GM18505 (cell line): ENCODE results near the gene DOCK4.

Source experiments
- ATAC-seq: cut with Tn5 transposase; IDR thresholded peaks from one replicate; pipeline ENCODE4 v1.9.1; 2021; ENCODE audit not compliant: unreplicated experiment
- POLR2A ChIP-seq: IDR thresholded peaks from 4 replicates; pipeline ENCODE4 v1.6.1; 2011; ENCODE audit warnings: borderline replicate concordance; ENCODE audit not compliant: insufficient read depth, insufficient read length; ENCODE audit errors: extremely low read depth

The DOCK4 gene

GRCh38 chr7:112036071-112036470 lies 170.1 kb downstream of the DOCK4 start:
- TF ChIP-seq POLR2A: no peak
- ATAC-seq: no peak

- no peak for ATAC-seq
- no peak for TF ChIP-seq POLR2A
These were observed 174.5 kb downstream of the DOCK4 start for GRCh38 chr7:112031689-112032088.

- no peak for ATAC-seq
- no peak for TF ChIP-seq POLR2A
These were observed 180.6 kb downstream of the DOCK4 start for GRCh38 chr7:112025556-112025955.

- no peak for TF ChIP-seq POLR2A
- ATAC-seq: no peak
These were observed 182.4 kb downstream of the DOCK4 start for GRCh38 chr7:112023786-112024185.

- TF ChIP-seq POLR2A: no peak
- ATAC-seq: no peak
These were observed 182.9 kb downstream of the DOCK4 start for GRCh38 chr7:112023282-112023681.

DNA sequence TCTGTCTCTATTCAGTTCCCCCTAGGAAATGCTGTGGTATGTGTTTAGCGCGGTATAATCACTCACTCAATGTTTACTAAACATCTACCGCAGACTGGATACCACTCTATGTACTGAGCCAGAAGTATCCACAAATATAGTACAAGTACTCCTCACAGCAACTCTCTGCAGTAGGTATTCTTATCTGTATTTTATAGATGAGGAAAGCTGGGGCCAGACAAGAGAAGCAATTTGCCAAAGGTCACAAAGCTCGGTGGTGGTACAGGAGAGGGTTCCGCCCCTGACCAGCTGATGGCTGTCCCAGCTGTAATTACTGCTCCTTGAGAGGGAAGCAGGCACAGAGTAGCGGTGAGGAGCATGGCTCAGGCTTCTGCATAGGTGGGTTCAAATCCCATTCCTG lies 184.1 kb downstream of the DOCK4 start:
- no peak for ATAC-seq
- TF ChIP-seq POLR2A: no peak

DNA sequence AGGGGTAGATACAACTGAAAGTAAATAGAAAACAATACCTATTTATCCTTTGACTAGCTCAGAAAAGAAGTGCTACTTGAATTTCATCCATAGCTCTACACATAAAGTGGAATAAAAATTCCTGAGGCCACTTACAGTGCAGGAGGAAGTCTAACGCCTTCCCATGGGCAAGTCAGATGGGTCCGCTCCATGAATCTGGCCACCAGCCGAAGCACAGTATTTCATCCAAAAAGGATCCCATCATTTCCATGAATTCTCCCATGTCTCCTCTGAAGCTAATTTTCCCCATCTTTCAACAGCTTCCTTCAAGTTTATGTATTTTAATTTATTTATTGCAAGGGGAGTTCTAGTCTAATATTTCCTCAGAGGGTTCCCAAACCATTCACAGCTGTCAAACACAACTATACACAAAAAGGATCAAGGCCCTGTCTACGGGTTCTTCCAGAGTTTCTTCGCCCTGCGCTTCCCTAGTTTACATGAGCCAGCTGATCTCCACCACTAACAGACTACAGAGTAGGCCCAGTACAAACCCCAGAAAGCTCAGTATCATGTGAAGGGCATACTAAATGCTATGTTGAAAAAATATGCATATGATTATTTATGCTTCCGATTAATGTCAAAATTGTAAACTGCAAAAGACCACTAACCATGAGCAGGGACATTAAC lies 184.7 kb downstream of the DOCK4 start:
- no peak for ATAC-seq
- TF ChIP-seq POLR2A: no peak

DNA sequence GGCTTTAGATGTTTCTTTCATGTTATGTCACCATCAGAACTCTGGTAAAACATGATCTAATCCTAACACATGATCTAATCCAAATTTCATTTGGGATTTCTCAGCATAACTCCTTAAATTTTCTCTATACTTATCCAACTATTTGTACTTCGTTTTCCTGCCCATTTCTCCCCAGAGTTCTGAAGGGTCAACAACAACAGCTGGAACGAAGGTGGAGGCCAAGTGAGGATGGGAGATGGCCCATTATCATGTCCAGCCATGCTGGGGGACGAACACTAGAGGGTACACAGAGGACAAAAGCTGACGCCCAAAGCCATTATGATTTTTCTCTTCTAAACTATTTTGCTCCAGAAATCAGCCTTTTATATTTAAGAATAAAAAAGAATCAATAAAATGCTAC lies 185.4 kb downstream of the DOCK4 start:
- no peak for ATAC-seq
- TF ChIP-seq POLR2A: no peak

- no peak for TF ChIP-seq POLR2A
These were observed 186.3 kb downstream of the DOCK4 start for GRCh38 chr7:112019932-112020331.

DNA sequence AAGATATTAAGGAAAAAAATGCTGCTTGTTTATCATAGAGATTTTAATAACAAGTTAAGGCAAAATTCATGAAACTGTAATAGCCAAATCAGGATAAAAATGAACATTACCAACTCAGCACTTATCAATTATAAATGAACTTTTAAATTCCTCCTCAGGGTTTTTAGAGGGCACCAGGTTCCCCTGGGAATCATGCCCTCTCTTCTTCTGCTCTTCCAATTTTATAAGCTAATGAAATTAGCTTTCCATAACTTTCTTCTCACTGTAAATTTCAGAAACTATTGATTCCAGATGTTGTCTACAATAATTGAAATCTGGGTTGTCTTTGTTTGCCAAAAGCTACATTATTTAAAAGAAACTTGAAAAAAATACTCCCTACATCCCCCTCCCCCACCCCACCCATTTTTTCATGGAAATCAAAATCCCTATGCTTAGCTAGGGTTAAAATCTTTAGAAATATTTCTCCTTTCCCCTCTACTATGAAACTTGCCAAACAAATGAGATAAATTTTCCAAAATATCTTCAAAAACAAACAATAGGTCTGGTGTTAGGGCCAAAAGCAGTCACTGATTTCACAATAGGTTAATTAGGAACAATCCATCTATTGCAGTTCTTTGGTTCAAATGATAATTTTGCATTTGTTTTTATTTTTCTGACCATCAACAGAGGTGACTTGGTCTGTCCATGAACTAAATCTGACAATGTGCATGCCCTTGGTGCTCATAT lies 187.7 kb downstream of the DOCK4 start:
- no peak for TF ChIP-seq POLR2A
- ATAC-seq: no peak

More at GRCh38 chr7:112019932-112020331, 186.3 kb downstream of the DOCK4 start:
- ATAC-seq: no peak

DNA sequence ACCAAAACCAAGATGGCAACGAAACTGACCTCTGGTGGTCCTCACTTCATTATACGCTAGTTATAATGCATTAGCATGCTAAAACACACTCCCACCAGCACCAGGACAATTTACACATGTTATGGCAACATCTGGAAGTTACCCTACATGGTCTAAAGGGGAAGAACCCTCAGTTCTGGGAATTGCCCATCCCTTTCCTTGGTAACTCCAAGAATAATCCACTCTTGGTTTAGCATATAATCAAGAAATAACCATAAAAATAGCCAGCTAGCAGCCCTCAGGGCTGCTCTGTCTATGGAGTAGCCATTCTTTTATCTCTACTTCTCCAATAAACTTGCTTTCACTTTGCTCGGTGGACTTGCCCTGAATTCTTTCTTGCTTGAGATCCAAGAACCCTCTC lies 191.1 kb downstream of the DOCK4 start:
- TF ChIP-seq POLR2A: no peak
- ATAC-seq: no peak

DNA sequence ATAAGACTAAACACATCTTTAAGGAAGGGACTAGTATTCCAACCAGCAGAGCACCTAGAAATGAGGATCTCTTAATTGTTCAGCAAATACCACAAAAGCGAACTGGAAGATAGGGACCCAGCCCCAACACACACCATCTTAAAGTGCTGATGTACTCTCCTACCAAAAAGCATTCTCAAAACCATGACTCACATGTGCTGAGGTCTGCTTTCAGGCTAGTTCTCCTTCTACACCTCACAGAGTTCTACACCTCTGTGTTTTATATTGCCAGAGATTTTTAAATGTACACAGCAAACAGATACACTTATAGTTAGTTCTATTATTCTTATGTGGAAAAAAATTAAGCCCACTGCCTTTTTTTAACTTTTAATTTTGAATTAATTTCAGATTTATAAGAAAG lies 191.9 kb downstream of the DOCK4 start:
- no peak for ATAC-seq
- TF ChIP-seq POLR2A: no peak

DNA sequence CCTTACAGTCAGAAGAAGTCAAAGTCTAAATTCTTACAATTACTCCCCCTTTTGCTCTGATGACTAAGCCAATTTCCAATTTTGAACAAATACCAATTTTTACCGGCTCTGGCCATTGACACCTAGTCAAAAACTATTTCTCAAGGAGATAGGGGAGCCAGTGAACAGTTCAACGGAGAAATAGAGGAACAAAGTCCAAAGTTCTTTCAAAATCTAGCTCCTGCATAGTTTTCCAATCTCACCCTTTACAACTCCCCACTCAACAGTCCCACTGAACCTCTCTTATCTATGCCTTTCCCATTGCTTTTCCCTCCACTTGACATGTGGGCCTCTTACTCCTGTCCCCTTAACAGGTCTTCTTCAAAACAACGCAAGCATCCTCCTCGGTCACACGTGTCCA lies 192.9 kb downstream of the DOCK4 start:
- no peak for TF ChIP-seq POLR2A
- no peak for ATAC-seq

GRCh38 chr7:112012242-112012641 lies 194.0 kb downstream of the DOCK4 start:
- no peak for ATAC-seq

DNA sequence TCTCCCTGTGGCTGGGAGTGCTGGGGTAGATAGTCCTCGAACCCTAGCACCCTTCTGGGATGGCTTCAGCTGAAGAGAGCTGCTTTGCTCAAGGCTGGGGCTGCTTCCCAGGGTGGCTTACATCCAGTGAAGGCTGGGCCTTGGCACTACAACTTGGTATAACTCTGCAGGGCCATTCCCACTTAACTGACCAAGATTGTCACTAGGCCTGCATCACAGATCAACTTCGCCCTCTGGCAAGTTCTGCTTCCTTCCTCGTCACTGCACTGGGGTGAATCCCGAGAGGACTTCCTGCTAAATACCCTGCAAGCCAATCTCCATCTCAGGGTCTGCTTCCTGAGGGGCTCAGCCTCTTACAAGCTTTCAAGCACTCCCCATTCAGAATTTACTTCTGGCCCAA lies 195.2 kb downstream of the DOCK4 start:
- no peak for TF ChIP-seq POLR2A
- ATAC-seq: no peak

More at GRCh38 chr7:112012242-112012641, 194.0 kb downstream of the DOCK4 start:
- no peak for TF ChIP-seq POLR2A

GRCh38 chr7:112010109-112010508 lies 196.1 kb downstream of the DOCK4 start:
- no peak for TF ChIP-seq POLR2A
- ATAC-seq: no peak
